Measurements from ENCODE around the gene ADI1. TPM values are rescaled to one million over a fixed set of nuclear protein-coding genes. Genes with fewer than 3 reads are reported as not detected.
A peak's percentile ranks its signal among the peaks of the same experiment; 100 is the strongest.
"Not testable (repeated sequence)": the region's sequence is repeated elsewhere in the genome, so short reads cannot be mapped to it uniquely, and the experiment has no call there.

ADI1 gene
- total and polyA plus RNA-seq, 2 of the 8 experiments (the other 6 are each of a cell fraction or from before 2014, with no cell fraction given), result 12.2 to 40.2 TPM

DNA sequence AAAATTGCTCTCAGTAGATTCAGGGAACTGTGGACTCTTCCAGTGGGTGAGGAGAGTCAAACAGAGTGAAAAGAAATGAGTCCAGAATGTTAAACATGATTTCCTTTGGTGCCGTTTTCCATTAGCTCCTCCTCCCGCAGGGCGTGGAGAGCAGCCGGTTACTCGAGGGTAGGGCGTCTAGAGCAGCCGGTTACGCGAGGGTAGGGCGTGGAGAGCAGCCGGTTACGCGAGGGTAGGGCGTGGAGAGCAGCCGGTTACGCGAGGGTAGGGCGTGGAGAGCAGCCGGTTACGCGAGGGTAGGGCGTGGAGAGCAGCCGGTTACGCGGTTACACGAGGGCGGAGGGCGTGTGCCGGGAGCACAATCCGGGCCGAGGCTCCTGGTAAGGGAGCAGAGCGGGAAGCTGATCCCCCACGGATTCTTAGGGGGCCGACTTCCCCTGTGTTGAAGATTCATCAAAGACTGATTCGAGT, 70.9 kb downstream of the ADI1 start:
- H4K5ac ChIP-seq (ENCODE audit: insufficient read length, low read depth, low read length); H3K27ac ChIP-seq (ENCODE audit: low read depth, low read length); H3K23me2 ChIP-seq (ENCODE audit: low read depth, low read length); H3K56ac ChIP-seq (replicated peaks; ENCODE audit: insufficient read length, low read depth, low read length); H2BK120ac ChIP-seq (replicated peaks; ENCODE audit: low read depth, low read length); H4K20me1 ChIP-seq (replicated peaks in 1 of 2; ENCODE audit: control insufficient read depth in 1 of 2, insufficient read depth in 2 of 2, low read length in 2 of 2); H3K27me3 ChIP-seq (replicated peaks in 1 of 4; ENCODE audit: control insufficient read depth in 3 of 4, extremely low read depth in 1 of 4, insufficient read depth in 3 of 4, low read length in 3 of 4); H4K91ac ChIP-seq (replicated peaks; ENCODE audit: insufficient read length, low read length); H3K14ac ChIP-seq (ENCODE audit: insufficient read length); H3K4me3 ChIP-seq (ENCODE audit: extremely low read depth in 1 of 4, insufficient read depth in 2 of 4, low read depth in 3 of 4, low read length in 4 of 4); H3K4me2 ChIP-seq (ENCODE audit: insufficient read depth in 1 of 2, low read depth in 2 of 2, low read length in 2 of 2); H3K9ac ChIP-seq (replicated peaks in 1 of 4; ENCODE audit: extremely low read depth in 1 of 4, low read depth in 3 of 4, low read length in 3 of 4); H2AK5ac ChIP-seq (ENCODE audit: low read depth, low read length); H3K9me3 ChIP-seq (ENCODE audit: insufficient read depth in 2 of 2, low read depth in 1 of 2, low read length in 1 of 2); FAIRE-seq; H3K4ac ChIP-seq (replicated peaks; ENCODE audit: insufficient read length, low read depth, low read length); H3K4me1 ChIP-seq (replicated peaks in 1 of 4; ENCODE audit: control insufficient read depth in 3 of 4, insufficient read depth in 4 of 4, low read length in 3 of 4); H2BK5ac ChIP-seq (ENCODE audit: low read depth, low read length); H2BK20ac ChIP-seq (ENCODE audit: low read length); H3K23ac ChIP-seq (ENCODE audit: insufficient read length); H3K18ac ChIP-seq (ENCODE audit: extremely low read depth, low read length); H2BK12ac ChIP-seq (ENCODE audit: low read depth, low read length); H3K79me1 ChIP-seq (ENCODE audit: low read depth, low read length); H3K79me2 ChIP-seq (ENCODE audit: control insufficient read depth in 1 of 2, insufficient read depth in 2 of 2, low read length in 2 of 2); H4K8ac ChIP-seq (ENCODE audit: extremely low read depth, insufficient read depth, low read length); H2BK15ac ChIP-seq (ENCODE audit: low read length); H2AFZ ChIP-seq (ENCODE audit: low read length): not testable (repeated sequence)
- POLR2A ChIA-PET (ENCODE audit: partially characterized antibody), result interaction anchor here (0.6 to 1.0 kb wide), 3 partner anchors 10 to 134 kb away, joined by 3 read pairs; no protein-coding TSS in a partner anchor
- WGBS, 2 experiments (ENCODE audit: extremely low coverage in 1 of 2, insufficient coverage in 1 of 2, insufficient read length in 1 of 2, insufficient replicate concordance in 2 of 2, low coverage in 1 of 2, low lambda C conversion rate in 2 of 2, missing lambda C conversion rate in 1 of 2), result 87% methylated on average over 35 of the region's 35 CpGs; no CpG with 5 or more reads in 1 of the 2 experiments
- peaks cover 6 to 14% (median 10%) of the 10 kb centered on the region in 4 experiments; a peak in 6 of 8 replicates for H3K36me3 ChIP-seq (ENCODE audit: control insufficient read depth in 2 of 4, insufficient read depth in 4 of 4, low read length in 3 of 4)
- CTCF ChIA-PET (ENCODE audit: partially characterized antibody), result interaction anchor here (1.3 to 4.8 kb wide), 4 partner anchors 8 to 25 kb away, joined by 3 to 23 read pairs (median 13); no protein-coding TSS in a partner anchor
- peak in 1 of 2 experiments; percentile 41 for DNase-seq (ENCODE audit: low read depth in 1 of 2, low spot score in 2 of 2)

Data from H1 (cell line).